Stomach (tissue), 9 donors: ENCODE results near the gene STK35. TPM values are rescaled to one million over a fixed set of nuclear protein-coding genes. Genes with fewer than 3 reads are reported as not detected.

Source experiments
- DNase-seq, 2 donors: peaks; one replicate each; pipeline versions ENCODE4 v3.0.0 to v3.0.0-alpha.2; 2013 to 2019
- H3K27ac ChIP-seq, 5 donors: fragments of 200-600 bp in 4 of 5; sonication (generic) in 4 of 5; one replicate each; pipeline ENCODE4 v1.5.1; 2013 to 2019; ENCODE audit warnings: mild to moderate bottlenecking in 1 of 5, moderate library complexity in 1 of 5
- H3K27me3 ChIP-seq, 3 donors: fragments of 200-600 bp; sonication (generic); one replicate each; pipeline ENCODE4 v1.5.1; 2017 to 2019; ENCODE audit warnings: mixed run types in 1 of 3
- H3K36me3 ChIP-seq, 4 donors: fragments of 200-600 bp; sonication (generic); 1 replicate in 3 of 4; 2 replicates in 1 of 4; pipeline ENCODE4 v1.5.1; 2016 to 2019
- H3K4me1 ChIP-seq, 4 donors: fragments of 200-600 bp; sonication (generic); one replicate each; pipeline ENCODE4 v1.5.1; 2016 to 2019
- H3K4me3 ChIP-seq, 4 donors: fragments of 200-600 bp; sonication (generic) in 3 of 4; one replicate each; pipeline ENCODE4 v1.5.1; 2016 to 2019; ENCODE audit warnings: mild to moderate bottlenecking in 1 of 4
- H3K9me3 ChIP-seq, 4 donors: fragments of 200-600 bp; sonication (generic); one replicate each; pipeline ENCODE4 v1.5.1; 2016 to 2019
- EP300 ChIP-seq: sonication (generic); formaldehyde crosslinking; IDR thresholded peaks from one replicate; pipeline ENCODE4 v1.6.1; 2017; ENCODE audit warnings: antibody characterized with exemption
- POLR2A ChIP-seq, 4 donors: fragments of 450-650 bp; IDR thresholded peaks; one replicate each; pipeline ENCODE4 v1.6.1; 2016; ENCODE audit warnings: antibody characterized with exemption in 4 of 4, control low read depth in 2 of 4, mild to moderate bottlenecking in 1 of 4, moderate library complexity in 1 of 4
- POLR2AphosphoS5 ChIP-seq, 3 donors: sonication (generic); formaldehyde crosslinking; IDR thresholded peaks; one replicate each; pipeline ENCODE4 v1.6.1; 2016; ENCODE audit warnings: antibody characterized with exemption in 3 of 3
- WGBS, 5 donors: extraction: QIAGEN DNeasy Blood & Tissue Kit in 3 of 5; methylation state at CpG; one replicate each; pipeline versions ENCODE4 v1.1.5 to v1.1.7; 2013 to 2018; 5-methylcytosine and 5-hydroxymethylcytosine counted together
- intact Hi-C: fragments of 100-400 bp; cut with DNase I; formaldehyde crosslinking; loops from one replicate; pipeline ENCODE4 v1.15.1; 2023; ENCODE audit warnings: low total_unique reads
- polyA plus RNA-seq, 3 donors: library from polyadenylated mRNA; stranded (reverse); fragments of 200-250 nt; gene quantifications; one replicate each; pipeline ENCODE4 v1.2.3, GENCODE V29; 2013
- total RNA-seq, 5 donors: library from RNA; depleted of rRNA; stranded (reverse); fragments of >200 nt; gene quantifications; one replicate each; pipeline versions ENCODE4 v1.1.0 to v1.2.3, GENCODE V29; 2014 to 2016
- TF ChIP-seq, protein P1 (sequence below), 7 experiments: fragments of 450-650 bp in 4 of 7; fragments of 200-600 bp in 3 of 7; sonication (generic) in 3 of 7; IDR thresholded peaks; one replicate each; pipeline ENCODE4 v1.5.1; 2016 to 2019; ENCODE audit warnings: antibody characterized with exemption in 7 of 7, control low read depth in 2 of 7, mild to moderate bottlenecking in 1 of 7
- donor health status: healthy with polysubstance abuse.
- donor health status: Bipolar disorder and iron deficiency.
- donor health status: healthy.

Gene STK35
- total and polyA plus RNA-seq, 8 donors: 4.2 to 26.1 (median 9.1) TPM

DNA sequence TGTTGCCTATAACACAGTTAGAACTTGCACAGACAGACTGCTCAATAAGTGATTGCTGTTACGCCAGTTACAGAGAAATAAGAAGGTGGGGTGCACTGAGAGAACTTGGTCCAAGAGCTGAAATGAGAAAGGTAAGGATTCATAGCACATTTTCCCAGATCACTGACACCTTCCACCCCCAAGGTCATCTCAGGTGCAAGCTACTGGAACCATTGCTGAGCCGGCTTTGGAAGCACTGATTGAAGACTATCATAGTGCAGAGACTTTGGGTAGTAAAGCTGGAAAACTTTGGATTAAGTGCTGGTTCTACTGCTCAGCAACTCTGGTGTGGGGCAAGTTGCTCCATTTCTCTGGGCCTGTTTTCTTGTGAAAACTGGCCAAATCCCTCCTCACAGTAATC lies 38.1 kb downstream of the STK35 start:
- TF ChIP-seq, protein P1, sequence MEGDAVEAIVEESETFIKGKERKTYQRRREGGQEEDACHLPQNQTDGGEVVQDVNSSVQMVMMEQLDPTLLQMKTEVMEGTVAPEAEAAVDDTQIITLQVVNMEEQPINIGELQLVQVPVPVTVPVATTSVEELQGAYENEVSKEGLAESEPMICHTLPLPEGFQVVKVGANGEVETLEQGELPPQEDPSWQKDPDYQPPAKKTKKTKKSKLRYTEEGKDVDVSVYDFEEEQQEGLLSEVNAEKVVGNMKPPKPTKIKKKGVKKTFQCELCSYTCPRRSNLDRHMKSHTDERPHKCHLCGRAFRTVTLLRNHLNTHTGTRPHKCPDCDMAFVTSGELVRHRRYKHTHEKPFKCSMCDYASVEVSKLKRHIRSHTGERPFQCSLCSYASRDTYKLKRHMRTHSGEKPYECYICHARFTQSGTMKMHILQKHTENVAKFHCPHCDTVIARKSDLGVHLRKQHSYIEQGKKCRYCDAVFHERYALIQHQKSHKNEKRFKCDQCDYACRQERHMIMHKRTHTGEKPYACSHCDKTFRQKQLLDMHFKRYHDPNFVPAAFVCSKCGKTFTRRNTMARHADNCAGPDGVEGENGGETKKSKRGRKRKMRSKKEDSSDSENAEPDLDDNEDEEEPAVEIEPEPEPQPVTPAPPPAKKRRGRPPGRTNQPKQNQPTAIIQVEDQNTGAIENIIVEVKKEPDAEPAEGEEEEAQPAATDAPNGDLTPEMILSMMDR (IDR thresholded peaks at IDR 0.05): no peak
- TF ChIP-seq POLR2A (IDR thresholded peaks at IDR 0.05) (no peak), EP300 (no peak), POLR2AphosphoS5 (IDR thresholded peaks at IDR 0.05) (no peak)
- Histone ChIP-seq H3K9me3 (no peaks in the 10 kb centered on the region), H3K27ac (peak overlapping the region in 2 of 5 donors; percentile 44 to 66), H3K4me3 (no peak overlapping the region), H3K36me3 (peaks cover 8 to 14% (median 11%) of the 10 kb centered on the region in 4 donors), H3K27me3 (no peaks in the 10 kb centered on the region), H3K4me1 (peaks cover 14 to 69% (median 40%) of the 10 kb centered on the region in 4 donors)
- WGBS, 5 donors: 75 to 92% (median 91%) methylated on average over 2 of the region's 2 CpGs
- DNase-seq: no peak
- intact Hi-C loops: no loop called here

DNA sequence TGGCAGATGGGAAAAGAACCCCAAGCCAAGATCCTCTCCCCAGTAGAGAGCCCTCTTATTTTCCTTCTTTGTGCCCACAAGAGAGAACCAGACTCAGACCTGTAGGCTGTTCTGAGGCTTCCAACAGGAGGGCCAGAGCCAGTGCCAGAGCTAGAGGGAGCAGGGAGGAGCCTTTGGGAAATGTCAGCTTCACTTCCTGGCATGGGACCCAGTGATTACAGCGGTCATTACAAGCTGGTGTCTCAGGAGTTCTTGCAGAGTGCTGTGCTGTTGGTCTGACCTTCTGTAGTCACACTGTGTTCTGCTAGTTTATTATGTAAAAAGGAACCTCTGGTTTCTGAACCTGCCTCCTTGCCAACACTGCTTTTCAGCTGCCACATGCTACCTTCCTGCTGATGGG lies 38.9 kb downstream of the STK35 start:
- Histone ChIP-seq H3K36me3 (peaks cover 8 to 22% (median 19%) of the 10 kb centered on the region in 4 donors), H3K4me3 (no peak overlapping the region), H3K9me3 (no peaks in the 10 kb centered on the region), H3K4me1 (peaks cover 13 to 65% (median 36%) of the 10 kb centered on the region in 4 donors), H3K27ac (peak overlapping the region in 2 of 5 donors; percentile 44 to 66), H3K27me3 (no peaks in the 10 kb centered on the region)
- 19 to 40% (median 23%) methylated on average over 1 of the region's 1 CpG for WGBS, 5 donors
- DNase-seq: peak; percentile 27 to 43
- TF ChIP-seq EP300 (no peak), POLR2A (IDR thresholded peaks at IDR 0.05) (no peak), POLR2AphosphoS5 (IDR thresholded peaks at IDR 0.05) (peak in 1 of 3 donors; percentile 62)
- TF ChIP-seq, protein P1 (IDR thresholded peaks at IDR 0.05): no peak
- intact Hi-C loops: no loop called here

DNA sequence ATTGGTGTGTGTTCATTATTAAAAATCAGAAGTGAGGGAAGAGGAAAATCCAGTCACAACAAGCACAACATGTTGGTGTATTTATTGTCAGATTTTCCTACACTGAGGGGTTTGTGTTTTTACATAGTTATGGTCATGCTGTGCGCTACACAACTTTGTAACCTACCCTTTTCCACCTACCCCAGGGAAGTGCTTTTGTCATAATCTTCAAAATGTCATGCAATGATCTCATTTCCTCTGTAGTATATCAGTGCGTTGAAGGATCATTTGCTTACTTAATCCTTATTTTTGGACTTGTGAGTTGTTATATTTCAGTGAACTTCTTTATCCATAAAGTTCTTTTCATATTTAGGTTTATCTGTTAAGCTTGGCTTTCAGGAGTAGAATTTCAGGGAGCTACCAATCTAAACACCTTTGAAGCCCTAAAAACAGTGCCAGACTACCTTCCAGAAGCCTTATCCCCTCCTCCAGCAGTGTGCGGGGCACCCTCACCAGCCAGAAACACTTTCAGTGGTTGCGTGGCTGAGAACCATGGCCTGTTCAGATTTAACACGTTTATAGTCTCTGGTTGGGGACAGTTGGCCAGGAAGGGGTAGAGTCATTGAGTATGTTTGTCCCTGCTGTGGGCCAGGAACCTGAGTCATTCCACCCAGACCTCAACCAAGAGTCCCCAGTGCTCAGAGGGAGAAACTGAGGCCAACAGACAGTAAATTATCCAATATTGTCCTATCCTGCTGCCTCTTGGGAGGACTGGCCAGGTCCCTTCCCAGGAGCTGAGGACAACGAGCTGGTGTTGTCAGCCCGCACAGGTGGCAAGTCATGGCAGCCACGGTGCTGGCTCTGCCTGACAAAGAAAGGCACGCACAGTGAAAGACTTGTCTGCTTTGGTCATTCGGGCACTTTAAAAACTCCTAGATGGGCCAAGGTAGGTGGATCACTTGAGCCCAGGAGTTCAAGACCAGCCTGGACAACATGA lies 40.3 kb downstream of the STK35 start:
- Histone ChIP-seq H3K36me3 (peaks cover 8 to 35% (median 32%) of the 10 kb centered on the region in 4 donors), H3K27me3 (no peaks in the 10 kb centered on the region), H3K4me3 (no peak overlapping the region), H3K27ac (peak overlapping the region in 2 of 5 donors; percentile 44 to 66), H3K9me3 (no peaks in the 10 kb centered on the region), H3K4me1 (peaks cover 13 to 52% (median 29%) of the 10 kb centered on the region in 4 donors)
- 89 to 95% (median 94%) methylated on average over 10 of the region's 10 CpGs for WGBS, 5 donors
- intact Hi-C loops: no loop called here
- DNase-seq: no peak
- TF ChIP-seq POLR2AphosphoS5 (IDR thresholded peaks at IDR 0.05) (no peak), POLR2A (IDR thresholded peaks at IDR 0.05) (no peak), EP300 (no peak)
- TF ChIP-seq, protein P1 (IDR thresholded peaks at IDR 0.05): no peak

DNA sequence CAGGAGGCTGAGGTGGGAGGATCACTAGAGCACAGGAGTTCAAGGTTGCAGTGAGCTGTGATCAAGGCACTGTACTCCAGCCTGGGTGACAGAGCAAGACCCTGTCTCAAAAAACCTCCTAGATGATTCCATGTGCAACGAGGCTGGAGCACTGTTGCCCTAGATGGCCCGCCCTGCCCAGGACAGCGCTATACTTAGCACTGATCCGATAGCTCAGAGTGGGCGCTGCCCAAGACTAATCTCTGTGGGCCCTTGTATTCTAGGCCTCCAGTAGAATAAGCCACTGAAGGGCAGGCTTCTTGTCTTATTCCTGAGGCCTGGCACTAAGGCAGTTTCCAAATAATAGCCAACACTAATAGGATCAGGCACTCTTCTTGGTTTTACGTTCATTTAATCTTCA lies 41.0 kb downstream of the STK35 start:
- no peaks in the 10 kb centered on the region for H3K9me3 ChIP-seq

More for the DNA sequence above, 41.0 kb downstream of the STK35 start:
- no peak for DNase-seq
- H3K36me3 ChIP-seq: peaks cover 8 to 43% (median 40%) of the 10 kb centered on the region in 4 donors
- H3K27ac ChIP-seq: no peak overlapping the region
- 91 to 98% (median 93%) methylated on average over 3 to 6 of the region's 6 CpGs for WGBS, 5 donors
- TF ChIP-seq POLR2A (IDR thresholded peaks at IDR 0.05): no peak
- TF ChIP-seq EP300: no peak
- intact Hi-C loops: no loop called here
- H3K27me3 ChIP-seq: no peaks in the 10 kb centered on the region
- H3K4me1 ChIP-seq: peaks cover 13 to 45% (median 25%) of the 10 kb centered on the region in 4 donors
- H3K4me3 ChIP-seq: no peak overlapping the region
